Measurements from ENCODE around the gene STRIT1.
A peak's percentile ranks its signal among the peaks of the same experiment; 100 is the strongest.

STRIT1 gene

GRCh38 chr3:155316426-155316825 is 22.9 kb upstream of the STRIT1 start:
- no peak for TF ChIP-seq CTCF (IDR thresholded peaks at IDR 0.05; ENCODE audit: low read depth, low read length)
- no peak for DNase-seq (ENCODE audit: low read depth in 2 of 2)

GRCh38 chr3:155313916-155314315 is 20.4 kb upstream of the STRIT1 start:
- TF ChIP-seq CTCF (IDR thresholded peaks at IDR 0.05; ENCODE audit: low read depth, low read length) = no peak
- DNase-seq (ENCODE audit: low read depth in 2 of 2) = no peak
- no peak overlapping the region for H3K4me3 ChIP-seq (replicated peaks in 1 of 2; ENCODE audit: low read depth in 2 of 2, low read length in 2 of 2)

More at GRCh38 chr3:155316426-155316825, 22.9 kb upstream of the STRIT1 start:
- no peak overlapping the region for H3K4me3 ChIP-seq (replicated peaks in 1 of 2; ENCODE audit: low read depth in 2 of 2, low read length in 2 of 2)

GRCh38 chr3:155313300-155313699 is 19.8 kb upstream of the STRIT1 start:
- DNase-seq (ENCODE audit: low read depth in 2 of 2) = peak; percentile 9 to 13
- TF ChIP-seq CTCF (IDR thresholded peaks at IDR 0.05; ENCODE audit: low read depth, low read length) = no peak
- no peak overlapping the region for H3K4me3 ChIP-seq (replicated peaks in 1 of 2; ENCODE audit: low read depth in 2 of 2, low read length in 2 of 2)

GRCh38 chr3:155312781-155313180 is 19.3 kb upstream of the STRIT1 start:
- no peak overlapping the region for H3K4me3 ChIP-seq (replicated peaks in 1 of 2; ENCODE audit: low read depth in 2 of 2, low read length in 2 of 2)
- TF ChIP-seq CTCF (IDR thresholded peaks at IDR 0.05; ENCODE audit: low read depth, low read length) = no peak
- DNase-seq (ENCODE audit: low read depth in 2 of 2) = peak; percentile 50 to 64

GRCh38 chr3:155309581-155309980 is 16.1 kb upstream of the STRIT1 start:
- TF ChIP-seq CTCF (IDR thresholded peaks at IDR 0.05; ENCODE audit: low read depth, low read length) = no peak
- H3K4me3 ChIP-seq (replicated peaks in 1 of 2; ENCODE audit: low read depth in 2 of 2, low read length in 2 of 2) = no peak overlapping the region
- DNase-seq (ENCODE audit: low read depth in 2 of 2) = no peak

- TF ChIP-seq CTCF (IDR thresholded peaks at IDR 0.05; ENCODE audit: low read depth, low read length) = no peak
- H3K4me3 ChIP-seq (replicated peaks in 1 of 2; ENCODE audit: low read depth in 2 of 2, low read length in 2 of 2) = no peak overlapping the region
- DNase-seq (ENCODE audit: low read depth in 2 of 2) = peak; percentile 36
Observed at GRCh38 chr3:155308831-155309230, 15.3 kb upstream of the STRIT1 start.

GRCh38 chr3:155307183-155307582 is 13.7 kb upstream of the STRIT1 start:
- no peak overlapping the region for H3K4me3 ChIP-seq (replicated peaks in 1 of 2; ENCODE audit: low read depth in 2 of 2, low read length in 2 of 2)
- no peak for TF ChIP-seq CTCF (IDR thresholded peaks at IDR 0.05; ENCODE audit: low read depth, low read length)
- DNase-seq (ENCODE audit: low read depth in 2 of 2) = no peak

All from cardiac fibroblast (primary cell).